Stimulated activated CD8-positive, alpha-beta memory T cell treated with anti-CD3 and anti-CD28 coated beads, Interleukin-15, amount 100 ng/mL, for 4 hours (primary cell): ENCODE data around the gene TAF1A.

Experiments used
- DNase-seq, 2 donors: peaks; one replicate each; pipeline ENCODE4 v3.0.0-alpha.2; 2020; ENCODE audit warnings: low read depth in 2 of 2

The TAF1A gene

GRCh38 chr1:222596696-222597095, 7.0 kb upstream of the TAF1A start:
- no peak for DNase-seq

DNA sequence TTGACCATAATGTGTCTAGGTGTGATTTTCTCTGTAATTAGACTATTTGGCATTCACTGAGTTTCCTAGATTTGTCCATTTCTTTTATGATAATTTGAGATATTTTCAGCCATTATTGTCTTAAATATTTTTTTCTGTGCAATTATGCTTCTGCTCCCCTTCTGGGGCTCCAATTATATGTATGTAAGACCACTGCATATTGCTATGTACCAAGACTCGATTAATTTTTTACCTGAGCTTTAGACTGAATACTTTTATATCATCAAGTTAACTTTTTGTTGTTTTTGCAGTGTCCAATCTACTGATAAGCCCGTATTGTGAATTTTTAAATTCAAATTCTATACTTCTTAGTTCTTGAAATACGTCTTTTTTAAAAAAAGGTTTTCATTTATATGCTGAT, 5.1 kb upstream of the TAF1A start:
- DNase-seq = no peak

DNA sequence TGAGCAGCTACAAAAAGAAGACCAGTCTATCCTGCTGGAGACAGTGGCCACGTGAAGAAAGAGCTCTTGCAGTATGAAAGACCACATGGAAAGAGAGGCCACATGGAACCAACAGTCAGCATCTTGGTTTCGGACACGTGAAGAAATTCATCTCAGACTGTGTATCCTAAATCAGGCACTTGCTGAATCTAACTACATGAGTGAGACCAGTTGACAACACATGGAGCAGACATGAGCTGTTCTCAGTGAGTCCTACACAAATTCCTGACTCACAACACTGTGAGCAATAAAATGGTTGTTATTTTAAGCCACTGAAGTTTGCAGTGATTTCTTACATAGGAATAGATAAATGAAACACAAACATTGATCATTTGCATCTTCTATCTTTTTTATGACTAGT, 2.4 kb upstream of the TAF1A start:
- no peak for DNase-seq

- no peak for DNase-seq
Observed at GRCh38 chr1:222588135-222588534, 1.6 kb downstream of the TAF1A start.

DNA sequence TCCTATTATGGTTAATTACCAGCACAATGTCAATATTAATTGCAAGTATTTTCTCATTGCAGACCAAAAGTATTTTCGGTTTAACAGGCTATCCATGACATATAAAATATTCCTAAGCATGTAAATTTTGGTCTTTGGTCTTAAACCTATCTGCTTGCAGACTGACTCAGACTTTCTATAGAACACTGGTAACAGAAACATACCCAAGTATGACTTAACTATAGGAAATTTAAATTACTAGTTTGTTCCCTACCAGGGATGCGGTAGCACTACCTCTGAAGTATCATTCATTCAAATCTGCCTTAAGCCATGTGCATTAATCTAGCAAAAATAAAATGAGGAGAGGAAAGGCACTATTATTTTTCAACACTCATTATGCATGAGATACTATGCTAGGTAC, 2.9 kb downstream of the TAF1A start:
- DNase-seq = no peak

- DNase-seq = no peak
Observed at GRCh38 chr1:222583079-222583478, 6.7 kb downstream of the TAF1A start.

GRCh38 chr1:222582099-222582774, 7.5 kb downstream of the TAF1A start:
- DNase-seq = no peak

DNA sequence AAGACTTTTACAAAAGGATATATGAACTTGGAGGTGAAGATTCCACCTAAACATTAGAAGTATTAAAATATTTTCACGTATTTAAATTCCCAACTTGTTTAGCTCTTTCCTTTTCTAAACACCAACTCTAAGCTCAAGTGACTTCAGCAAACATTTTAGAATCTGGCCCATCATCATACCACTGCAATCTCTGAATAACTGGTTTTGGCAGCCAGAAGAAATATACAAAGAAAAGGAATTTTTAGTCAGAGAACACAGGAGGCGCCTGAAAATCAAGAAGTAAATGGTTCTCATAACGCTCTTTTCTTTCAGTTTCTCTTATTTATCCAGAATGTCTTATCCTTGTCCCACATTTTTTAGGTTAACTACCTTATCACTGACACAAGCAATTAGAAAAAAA, 10.4 kb downstream of the TAF1A start:
- DNase-seq = no peak

DNA sequence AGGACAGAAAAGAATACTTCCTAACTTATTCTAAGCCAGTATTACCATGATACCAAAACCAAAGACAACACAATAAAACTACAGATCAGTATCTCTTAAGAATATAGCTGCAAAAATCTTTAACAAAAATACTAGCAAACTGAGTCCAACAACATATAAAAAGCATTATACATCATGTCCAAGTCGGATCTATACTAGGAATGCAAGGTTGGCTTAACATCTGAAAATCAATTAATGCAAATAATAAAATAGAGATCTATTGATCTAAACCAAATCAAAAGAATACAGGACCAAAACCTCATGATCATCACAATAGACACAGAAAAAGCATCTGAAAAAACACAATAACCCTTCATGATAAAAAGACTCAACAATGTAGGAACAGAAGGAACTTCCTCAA, 18.9 kb downstream of the TAF1A start:
- DNase-seq = no peak

GRCh38 chr1:222561656-222562055, 28.1 kb downstream of the TAF1A start:
- no peak for DNase-seq

DNA sequence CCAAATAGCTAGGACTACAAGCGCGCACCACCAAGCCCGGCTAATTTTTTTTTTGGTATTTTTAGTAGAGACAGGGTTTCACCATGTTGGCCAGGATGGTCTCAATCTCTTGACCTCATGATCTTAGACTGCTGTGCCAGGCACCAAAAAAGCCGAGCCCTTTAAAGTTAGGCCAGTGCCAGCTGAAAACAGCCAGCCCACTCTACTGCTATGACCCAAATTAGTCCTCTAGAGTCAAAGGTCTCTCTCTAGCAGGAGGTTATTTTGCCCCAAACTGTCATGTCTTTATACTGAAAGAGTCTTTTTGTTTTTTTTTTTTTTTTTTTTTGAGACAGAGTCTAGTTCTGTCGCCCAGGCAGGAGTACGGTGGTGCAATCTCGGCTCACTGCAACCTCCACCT, 32.2 kb downstream of the TAF1A start:
- no peak for DNase-seq

GRCh38 chr1:222557148-222557547, 32.6 kb downstream of the TAF1A start:
- no peak for DNase-seq

- DNase-seq = no peak
Observed at GRCh38 chr1:222555992-222556615, 33.6 kb downstream of the TAF1A start.

- no peak for DNase-seq
Observed at GRCh38 chr1:222554177-222554576, 35.6 kb downstream of the TAF1A start.

GRCh38 chr1:222552882-222553281, 36.9 kb downstream of the TAF1A start:
- no peak for DNase-seq

DNA sequence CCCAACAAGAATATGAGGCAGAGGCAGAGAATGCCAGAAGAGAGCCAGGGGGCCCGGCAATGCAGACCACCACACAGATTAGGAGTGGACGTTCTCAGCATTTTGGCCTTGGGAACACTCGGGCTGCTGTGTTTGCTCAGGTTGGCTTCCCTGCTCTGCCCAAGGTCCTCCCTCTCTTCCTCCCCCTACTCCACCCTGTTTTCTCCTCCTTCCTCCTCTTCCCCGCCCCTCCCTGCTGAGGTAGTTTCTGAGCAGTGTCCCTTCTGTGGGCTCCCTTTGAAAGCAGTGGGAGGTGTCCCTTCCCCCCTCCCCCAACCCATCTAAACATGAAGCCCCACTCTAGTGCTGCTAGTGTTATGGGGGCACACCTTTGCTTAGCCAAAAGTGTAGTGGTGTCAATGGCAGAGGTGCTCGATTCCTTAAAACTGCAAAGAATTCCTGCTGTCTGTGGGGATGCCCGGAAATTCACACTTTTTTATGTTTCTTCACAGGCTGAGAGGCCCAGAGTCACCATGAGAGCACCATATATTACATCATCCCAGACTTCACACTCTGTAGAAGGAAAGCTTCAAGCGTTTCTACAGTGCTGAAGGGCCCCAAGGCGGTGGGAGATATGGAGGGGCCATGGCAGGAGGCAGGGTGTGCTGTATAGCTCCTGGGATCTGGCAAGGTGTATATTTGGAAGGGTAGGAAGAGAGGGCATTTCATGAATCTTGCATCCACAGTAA, 41.6 kb downstream of the TAF1A start, which contains the start of gene HHIPL2:
Gene HHIPL2 (minus strand): TSS at position 161 of the 728 bp plus-strand sequence. CDS start 60 bp downstream, at position 101.
- DNase-seq = no peak

DNA sequence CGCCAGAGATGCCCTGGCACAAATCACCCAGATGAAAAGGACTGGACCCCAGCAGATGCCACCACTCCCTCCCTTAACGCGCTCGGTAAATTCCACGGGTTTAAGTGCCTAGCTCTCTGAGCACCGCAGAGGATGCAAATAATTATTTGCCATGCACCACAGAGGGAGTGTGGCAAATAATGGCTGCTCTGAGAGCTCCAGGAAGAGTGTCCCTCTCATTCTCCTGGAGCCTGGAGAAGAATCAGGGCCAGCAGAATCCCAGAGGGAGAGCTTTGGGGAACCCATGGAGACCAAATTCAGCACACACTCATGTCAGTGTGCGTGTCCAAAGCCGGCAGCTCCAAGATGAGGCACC, 42.5 kb downstream of the TAF1A start:
- no peak for DNase-seq

- no peak for DNase-seq
Observed at GRCh38 chr1:222546548-222547259, 43.0 kb downstream of the TAF1A start.

DNA sequence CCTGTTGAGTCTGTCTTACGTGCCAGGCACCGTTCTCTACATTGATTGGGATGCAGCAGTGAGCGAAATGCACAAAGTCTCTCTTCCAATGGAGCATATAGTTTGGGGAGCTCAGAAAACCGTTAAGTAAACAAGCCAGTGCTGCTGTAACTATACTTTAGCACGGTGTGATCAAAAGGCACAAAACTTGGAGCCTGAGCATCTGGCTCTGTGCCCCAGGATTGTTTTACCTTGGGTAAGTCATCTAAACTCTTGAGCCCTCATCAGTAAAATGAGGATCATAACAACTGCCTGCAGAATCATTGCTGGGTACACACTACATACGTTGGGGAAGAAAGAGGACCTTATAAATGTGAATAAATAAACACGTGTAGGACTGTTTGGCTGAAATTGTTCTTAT, 43.6 kb downstream of the TAF1A start:
- no peak for DNase-seq

GRCh38 chr1:222543817-222544216, 45.9 kb downstream of the TAF1A start:
- DNase-seq = no peak

- no peak for DNase-seq
Observed at GRCh38 chr1:222540598-222540995, 49.1 kb downstream of the TAF1A start.

DNA sequence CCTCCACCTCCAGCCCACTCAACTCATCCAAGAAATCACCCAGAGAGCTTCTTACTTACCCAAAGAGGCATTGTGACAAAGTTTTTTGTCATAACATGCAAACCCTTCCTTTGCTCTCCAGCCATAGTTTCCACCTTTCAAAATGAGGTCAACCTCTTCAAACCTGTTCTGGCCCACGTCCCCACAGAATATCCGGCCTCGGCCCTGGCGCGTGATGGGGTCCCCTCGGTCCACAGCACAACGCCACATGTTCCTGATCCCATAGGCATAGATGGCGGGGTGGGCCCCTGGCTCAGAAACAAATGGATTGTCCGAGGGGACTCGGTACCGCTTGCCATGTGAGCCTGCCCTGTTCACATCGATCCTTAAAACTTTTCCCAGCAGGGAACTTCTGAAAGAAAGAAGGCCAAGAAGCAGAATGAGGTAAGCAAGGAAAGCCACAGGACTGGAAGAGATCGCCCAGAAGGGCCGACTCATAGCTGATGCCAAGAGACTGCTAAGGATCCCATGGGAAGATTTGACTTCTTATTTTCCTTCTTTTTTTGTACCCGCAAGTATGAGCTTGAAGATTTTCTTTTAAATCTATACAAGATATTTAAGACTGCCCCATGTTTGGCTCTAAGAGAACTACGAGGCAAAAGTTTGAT, 49.7 kb downstream of the TAF1A start:
- no peak for DNase-seq
